ENCODE data around the gene SPPL2B.

- no peak for TF ChIP-seq CTCF (IDR thresholded peaks at IDR 0.05)
- no peak for TF ChIP-seq EZH2 (IDR thresholded peaks at IDR 0.05)
- no peak for TF ChIP-seq EZH2phosphoT487 (IDR thresholded peaks at IDR 0.05)
Measured at GRCh38 chr19:2389594-2389993, 61.1 kb downstream of the SPPL2B start.
